NCI-H1105 (cell line): Measurements from ENCODE around the gene LPIN1.

ENCODE experiments used
- DNase-seq: peaks from one replicate; lab custom pipeline; 2025; lab: John Stamatoyannopoulos, UW

LPIN1 gene

DNA sequence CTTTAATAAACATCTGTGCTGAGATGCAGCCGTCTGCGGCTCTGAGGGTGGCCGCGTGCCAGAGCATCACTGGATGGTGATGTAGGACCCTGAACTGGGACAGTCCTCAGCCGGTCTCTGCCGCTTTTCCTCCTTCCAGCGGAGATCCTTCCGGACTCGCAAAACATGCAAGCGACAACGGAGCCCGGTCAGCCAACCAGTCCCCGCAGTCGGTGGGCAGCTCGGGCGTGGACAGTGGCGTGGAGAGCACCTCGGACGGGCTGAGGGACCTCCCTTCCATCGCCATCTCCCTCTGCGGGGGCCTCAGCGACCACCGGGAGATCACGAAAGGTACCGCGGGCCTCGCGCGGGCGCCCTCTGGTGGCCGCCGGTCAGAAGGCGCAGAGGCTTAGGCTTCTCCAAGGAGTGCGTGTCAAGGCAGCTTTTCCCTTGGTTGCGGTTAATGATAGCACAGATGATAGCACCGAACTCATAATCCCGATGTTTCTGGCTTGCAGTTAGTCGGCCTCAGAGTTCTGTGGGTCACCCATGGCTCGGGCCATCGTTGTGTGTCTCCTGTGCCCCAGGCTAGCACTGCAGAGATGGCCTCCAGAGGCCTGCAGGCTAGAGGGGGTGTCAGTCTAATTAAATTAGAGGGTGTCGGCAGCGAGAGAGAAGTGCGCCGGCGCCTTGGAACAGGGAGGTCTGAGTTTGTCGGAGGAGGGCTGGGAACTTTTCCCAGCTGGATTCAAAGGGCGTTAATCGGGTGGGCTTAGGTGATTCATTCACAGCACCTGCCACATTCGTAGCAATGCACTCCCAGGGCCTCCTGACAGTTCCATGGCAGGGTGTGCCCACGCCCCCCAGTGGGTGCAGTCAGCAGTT, 38.5 kb downstream of the LPIN1 start:
- DNase-seq = no peak

DNA sequence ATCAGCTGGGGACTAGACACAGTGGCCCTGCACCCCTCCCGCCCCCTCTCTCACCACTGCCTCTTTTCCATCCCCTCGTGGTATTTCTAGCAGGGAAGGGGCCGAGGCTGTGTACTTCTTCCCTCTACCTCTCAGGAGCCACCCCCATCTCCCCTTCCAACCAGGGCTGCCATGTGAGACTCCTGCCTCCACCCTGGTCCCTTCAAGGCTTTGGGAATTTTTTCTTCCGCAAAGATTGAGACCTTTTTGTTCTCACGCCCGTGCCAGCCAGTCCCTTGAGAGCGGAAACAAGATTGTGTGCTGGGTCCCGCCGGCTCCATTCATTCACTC, 39.1 kb downstream of the LPIN1 start:
- DNase-seq = no peak

DNA sequence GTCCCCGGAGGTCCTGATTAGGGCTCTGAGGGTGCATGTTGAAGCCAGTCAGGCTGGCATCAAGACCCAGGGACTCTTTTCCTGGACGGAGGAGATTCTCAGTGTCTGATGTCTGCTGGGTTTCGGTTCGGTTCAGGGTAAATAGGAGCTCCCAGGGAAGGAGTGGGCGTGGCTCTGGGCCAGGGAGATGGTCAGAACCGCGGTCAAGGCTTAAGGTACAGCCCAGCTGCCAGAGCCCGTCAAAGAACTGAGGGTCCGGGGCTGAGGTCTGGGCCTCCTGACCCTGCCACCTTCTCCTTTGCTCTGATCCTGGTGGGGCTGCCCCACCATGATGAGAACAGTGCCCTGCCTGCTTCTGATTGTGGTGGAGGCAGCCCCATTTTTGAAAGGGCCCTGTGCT, 39.8 kb downstream of the LPIN1 start:
- DNase-seq = no peak

DNA sequence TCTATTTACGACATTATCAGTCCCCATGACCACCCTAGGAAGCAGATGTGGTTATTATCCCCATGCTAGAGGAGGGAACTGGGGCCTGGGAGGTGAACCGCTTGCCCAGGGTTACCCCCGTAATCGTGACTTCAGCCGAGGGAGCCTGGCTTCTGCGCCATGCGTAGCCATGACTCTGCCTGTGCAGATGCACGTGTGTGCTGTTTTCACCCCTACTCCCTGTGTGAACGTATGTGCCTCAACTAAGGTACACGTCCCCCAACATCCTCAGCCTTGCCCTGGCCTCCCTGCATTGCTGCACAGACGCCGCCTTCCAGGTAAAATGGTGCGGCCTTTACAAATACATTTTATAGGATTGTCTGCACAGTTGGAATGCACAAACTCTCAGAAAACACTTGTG, 40.2 kb downstream of the LPIN1 start:
- no peak for DNase-seq

DNA sequence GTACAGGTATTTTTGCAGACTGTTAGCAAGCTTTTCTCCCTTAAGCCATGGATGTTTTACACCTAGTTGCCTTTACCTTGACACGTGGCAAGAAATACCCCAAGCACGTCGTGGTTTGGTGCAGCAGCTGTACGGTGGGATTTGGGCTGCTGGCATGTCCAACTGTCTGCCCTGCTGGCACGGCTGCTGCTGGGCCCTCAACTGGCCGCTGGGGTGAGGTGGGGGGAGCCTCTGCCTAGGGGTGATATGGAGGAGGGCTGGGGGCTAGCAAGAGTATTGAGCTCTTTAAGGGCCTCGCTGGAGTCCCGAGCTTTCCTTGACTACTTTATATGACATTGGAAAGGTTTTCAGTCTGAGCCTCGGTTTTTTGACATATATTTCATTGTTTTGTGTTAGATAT, 41.6 kb downstream of the LPIN1 start:
- no peak for DNase-seq

DNA sequence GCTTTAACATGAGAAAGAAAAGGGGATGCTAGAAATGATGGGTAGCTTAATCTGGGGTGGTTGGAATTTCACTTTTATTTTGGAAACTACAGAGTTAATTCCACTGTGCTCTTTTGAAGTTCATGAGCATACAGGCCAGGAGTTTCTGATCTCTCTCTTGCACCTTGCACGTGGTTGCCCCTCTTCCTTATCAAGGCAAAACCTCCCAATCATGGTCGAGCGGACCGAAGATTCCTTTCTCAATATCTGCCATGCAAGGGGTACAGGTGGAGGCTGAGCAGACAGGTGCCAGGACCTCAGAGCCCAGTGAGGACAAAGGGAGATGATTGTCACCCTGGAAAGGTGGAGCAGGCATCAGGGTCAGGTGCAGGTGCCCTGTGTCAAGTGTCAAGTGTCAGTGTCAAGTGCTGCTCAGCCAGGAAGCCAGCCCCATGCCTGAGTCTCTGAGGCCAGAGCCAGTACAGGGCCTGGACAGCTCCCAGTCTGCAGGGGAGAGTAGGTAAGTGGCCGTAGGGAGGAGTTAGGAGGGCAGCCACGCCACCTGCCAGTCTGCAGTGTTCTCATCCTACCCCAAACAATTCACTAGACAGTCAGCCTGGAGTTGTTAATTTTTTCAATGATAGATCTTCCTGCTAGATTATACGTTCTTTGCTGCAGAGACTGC, 42.2 kb downstream of the LPIN1 start:
- DNase-seq = no peak

DNA sequence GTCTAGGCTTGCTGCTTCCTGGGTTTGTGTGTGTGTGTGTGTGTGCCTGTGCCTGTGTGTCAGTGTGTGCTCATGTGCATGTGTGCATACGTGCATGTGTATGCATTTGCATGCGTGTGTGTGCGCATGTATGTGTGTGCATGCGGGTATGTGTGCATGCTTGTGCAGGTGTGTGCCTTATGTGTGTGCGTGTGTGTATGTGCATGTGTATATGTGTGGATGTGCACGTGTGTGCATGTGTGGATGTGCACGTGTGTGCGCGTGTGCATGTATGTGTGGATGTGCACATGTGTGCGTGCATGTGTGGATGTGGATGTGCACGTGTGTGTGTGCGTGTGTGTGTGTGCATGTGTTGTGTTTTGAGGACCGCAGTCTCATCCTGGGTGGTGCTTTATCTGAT, 42.8 kb downstream of the LPIN1 start:
- no peak for DNase-seq

DNA sequence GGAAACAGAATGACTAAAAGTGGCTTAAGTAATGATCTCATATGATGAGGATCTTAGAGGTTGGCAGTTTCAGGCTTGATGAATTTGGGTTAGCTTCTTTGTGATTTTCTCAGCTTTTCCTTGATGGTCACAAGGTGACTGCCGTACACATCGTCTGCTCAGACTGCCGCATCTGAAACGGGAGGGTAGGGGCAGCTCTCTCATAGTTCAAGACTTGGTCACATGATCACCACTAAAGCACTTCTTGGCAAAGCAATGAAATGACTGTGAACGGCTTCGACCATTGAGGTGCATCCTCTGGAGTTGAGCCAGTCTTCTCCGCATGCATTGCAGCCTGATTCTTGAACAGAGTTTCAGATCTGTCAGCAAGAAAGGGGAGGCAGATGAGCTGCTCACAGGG, 43.8 kb downstream of the LPIN1 start:
- no peak for DNase-seq

DNA sequence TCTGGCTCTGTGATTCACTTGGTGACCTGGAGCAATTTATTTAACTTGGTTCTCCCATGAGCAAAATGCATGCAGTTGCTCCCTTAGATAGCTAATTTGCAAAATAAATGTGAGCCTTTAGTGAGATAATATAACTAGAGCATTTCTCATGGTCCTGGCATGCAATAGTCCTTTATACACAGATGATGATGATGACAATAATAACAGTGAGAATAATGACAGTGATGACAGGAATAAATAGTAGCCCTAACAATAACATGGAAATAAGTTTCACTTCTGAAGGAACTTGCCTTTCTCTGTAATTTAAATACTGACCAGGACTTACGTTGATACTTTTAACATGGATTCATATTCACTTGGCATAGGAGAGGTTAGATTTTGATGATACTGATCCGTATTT, 49.2 kb downstream of the LPIN1 start:
- DNase-seq = no peak

DNA sequence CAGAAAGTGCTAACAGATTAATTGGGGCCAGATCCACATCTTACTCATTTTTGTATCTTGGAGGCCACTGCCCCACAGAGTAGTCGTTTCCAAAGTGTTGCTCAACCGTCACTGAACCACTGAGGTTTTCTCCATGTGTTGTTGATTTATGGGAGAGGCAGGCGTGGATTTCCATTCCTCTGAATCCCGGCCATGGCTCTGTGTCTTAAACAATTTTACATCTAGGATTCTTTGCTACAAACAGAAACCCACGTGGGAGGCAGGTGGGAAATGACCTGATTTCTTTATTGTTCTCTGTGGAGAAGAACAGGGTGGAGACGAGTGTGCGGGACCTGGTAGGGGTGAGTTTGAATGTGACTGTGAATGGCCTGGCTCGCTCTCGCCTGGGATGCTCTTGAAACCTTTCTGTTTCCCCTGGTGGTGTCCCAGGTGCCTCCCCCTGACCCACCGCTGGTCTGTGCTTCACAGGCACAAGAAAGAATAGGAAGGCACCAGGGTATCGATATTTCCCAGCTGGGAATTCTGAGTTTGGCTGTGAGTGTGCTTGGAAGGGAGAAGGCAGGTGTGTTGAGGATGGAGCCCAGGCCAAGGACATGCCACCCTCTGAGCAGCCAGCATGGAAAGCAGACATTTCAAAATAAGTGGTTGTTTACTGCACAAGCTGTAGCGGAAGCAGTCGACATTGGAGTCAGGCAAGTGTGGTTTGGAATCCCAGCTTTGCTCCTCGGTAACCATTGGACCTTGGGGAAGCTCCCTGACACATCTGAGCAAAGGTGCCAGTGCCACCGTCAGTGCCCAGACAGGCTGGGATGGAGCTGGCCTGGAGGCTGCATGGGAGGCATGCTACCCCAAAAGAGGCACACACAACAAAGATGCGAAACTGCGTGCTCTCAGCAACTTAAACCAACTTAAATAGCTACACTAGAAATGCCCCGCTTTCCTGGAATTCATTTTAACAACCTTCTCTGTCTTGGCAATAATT, 50.0 kb downstream of the LPIN1 start:
- no peak for DNase-seq

DNA sequence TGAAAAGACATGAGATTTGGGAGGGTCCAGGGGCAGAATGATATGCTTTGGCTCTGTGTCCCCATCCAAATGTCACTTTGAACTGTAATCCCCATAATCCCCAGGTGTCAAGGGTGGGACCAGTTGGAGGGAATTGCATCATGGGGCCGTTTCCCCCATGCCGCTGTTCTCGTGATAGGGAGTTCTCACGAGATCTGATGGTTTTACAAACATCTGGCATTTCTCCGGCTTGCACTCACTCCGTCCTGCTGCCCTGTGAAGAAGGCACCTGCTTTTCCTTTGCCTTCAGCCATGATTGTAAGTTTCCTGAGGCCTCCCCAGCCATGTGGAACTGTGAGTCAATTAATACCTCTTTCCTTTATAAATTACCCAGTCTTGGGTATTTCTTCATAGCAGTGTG, 51.4 kb downstream of the LPIN1 start:
- DNase-seq = no peak

DNA sequence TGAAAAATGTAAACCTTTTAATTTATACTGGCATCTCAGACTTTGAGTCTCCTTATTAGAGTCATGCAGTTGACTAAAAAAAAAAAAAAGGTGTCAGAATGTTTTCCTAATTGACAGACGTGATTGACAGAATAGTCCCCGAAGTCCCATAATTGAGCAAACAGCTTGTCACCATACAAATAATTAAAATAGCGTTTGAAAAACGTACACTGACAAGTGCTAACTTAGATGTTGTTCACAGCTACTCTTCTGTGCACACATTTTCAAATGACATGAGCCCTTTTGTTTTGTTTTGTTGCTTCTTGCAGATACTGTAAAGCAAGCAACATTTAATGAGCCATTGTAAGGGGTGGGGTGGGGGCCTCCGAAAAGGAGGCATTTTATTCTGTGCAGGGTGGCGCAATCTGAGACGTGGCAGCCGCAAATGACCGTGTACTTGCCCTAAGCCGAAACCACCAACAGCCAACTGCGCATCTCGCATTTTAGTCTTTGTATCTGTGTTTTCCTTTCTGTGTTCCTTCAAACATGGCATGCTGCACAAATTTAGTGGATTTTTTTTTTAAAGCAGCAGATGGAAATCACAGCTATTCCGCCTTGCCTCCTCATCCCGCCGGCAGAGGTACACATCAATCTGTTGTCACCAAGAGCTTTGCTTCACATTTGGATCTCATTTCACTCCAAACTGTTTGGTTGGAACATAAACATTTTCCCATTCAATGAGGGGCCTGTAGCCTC, 52.4 kb downstream of the LPIN1 start:
- DNase-seq = no peak

DNA sequence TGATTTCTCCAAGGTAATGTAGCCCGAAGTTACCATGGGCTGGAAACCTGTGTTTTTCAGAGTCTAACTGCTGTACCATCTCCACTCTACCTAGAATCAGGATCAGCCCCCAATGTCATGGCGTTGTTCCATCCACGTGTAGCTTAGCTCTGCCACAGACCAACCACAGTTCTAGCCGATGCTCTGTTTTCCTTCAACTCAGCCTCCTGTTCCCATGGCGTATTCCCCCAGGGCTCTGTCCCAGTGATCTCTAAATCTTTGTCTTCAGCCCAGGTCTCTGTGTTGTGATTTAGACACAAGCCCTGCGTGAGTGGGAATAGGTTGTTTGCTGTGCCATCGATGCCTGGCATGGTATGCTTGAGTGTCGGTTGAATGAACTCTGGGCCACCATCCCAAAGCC, 53.4 kb downstream of the LPIN1 start:
- DNase-seq = no peak

DNA sequence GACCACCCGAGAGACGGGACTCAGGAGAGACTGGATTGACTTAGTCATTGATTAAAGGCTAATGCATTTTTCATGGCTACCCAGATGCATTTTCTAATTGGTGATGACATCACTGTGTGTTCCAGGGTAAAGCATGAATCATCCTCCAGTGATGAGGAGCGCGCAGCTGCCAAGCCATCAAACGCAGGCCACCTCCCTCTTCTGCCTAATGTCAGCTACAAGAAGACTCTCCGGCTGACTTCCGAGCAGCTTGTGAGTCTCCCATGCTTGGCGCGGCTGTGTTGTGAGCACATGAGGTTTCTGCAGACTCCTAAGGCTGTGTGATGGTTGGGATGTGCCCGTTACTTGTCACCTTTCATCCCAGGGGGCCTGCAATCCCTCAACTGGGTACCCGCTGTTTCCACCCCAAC, 56.4 kb downstream of the LPIN1 start:
- DNase-seq = no peak

DNA sequence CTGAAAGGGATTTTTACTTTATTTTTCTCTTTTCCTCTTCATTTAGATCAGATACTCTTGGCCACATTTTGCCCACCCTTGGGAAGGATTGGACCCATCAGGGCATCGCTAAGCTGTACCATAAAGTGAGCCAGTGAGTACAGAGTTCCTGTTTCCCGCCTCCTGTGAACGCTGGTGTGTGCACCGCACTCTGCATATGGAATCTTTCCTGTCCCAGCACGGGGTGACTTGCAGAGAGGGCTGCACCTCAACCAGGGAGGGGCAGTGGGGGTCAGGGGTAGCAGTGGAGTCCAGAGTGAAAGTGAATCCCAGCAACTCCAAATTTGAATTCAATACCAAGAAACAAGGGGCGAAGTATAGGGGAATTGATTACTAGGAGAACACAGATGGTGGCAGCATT, 58.6 kb downstream of the LPIN1 start:
- no peak for DNase-seq

DNA sequence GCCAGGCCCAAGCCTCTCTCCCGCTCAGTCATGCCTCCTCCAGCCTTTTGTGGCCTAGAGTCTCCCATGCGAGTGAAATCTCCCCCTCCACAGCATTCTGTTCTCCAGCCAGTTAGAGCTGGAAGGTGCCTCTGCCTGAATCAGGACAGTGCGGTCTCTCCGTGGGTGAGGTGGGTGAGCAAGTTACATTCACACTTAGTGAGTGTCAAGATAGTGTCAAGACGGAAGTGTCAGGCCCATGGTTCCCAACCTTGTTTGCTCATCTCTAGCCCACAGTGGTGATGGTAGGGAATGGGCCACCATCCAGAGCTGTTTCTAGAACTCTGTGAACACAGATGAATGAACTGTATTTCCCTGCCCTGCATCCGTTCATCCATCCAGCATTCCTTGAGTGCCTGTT, 59.5 kb downstream of the LPIN1 start:
- no peak for DNase-seq

DNA sequence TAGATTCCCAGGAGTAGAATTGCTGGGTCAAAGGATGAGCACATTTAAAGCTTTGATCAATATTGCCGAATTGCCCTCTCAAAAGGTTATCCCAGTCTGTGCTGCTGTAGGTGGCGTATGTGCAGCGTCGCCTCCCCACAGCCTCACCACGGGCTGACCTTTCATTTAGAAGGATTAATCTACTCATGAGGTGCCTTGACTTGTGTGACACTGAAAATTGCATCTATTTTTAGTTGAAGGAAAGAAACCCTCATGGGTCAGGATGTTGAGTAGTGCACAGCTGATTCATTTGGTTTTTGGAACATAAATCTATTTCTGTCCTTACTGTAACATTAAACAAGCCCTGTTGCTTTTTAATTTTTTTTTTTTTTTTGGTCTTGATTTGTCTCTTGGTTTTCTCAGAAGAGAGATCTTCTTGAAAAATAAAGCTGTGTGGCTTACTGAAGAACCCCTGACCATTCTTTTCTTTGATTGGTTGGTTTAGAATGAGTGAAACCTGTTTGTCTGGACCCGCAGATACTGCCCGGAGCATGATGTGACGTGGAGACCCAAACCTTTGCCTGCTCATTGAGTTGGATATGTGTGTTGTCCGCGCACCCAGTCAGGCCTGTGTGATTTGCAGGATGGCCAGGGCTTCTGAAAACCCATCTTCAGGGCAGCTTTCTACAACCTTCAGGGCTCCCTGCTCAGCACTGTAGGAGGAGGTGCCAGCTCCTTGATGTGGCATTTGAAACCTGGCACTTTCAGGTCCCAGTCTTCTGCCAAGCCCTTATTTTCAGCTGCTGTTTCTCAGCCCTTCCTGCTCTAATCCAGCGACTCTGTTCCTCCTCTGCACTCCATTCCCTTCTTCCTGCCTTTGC, 61.0 kb downstream of the LPIN1 start:
- no peak for DNase-seq

DNA sequence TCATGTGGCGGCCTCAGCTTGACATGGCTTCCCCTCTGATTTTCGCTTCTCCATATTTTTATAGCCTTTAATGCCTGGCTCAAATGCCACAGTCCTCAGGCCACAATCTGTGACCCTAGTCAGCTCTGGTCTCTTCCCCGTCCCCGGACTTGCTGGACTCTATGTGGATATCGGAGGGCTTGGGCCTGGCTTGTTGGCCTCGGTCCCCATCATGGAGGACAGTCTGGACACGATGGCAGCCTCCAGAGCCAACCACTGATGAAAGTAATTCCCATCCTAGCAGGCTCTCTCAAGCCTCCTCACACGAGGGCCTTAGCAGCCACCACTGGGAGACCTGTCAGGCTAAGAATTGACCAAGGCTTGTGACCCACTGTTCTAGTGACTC, 61.6 kb downstream of the LPIN1 start:
- DNase-seq = no peak

DNA sequence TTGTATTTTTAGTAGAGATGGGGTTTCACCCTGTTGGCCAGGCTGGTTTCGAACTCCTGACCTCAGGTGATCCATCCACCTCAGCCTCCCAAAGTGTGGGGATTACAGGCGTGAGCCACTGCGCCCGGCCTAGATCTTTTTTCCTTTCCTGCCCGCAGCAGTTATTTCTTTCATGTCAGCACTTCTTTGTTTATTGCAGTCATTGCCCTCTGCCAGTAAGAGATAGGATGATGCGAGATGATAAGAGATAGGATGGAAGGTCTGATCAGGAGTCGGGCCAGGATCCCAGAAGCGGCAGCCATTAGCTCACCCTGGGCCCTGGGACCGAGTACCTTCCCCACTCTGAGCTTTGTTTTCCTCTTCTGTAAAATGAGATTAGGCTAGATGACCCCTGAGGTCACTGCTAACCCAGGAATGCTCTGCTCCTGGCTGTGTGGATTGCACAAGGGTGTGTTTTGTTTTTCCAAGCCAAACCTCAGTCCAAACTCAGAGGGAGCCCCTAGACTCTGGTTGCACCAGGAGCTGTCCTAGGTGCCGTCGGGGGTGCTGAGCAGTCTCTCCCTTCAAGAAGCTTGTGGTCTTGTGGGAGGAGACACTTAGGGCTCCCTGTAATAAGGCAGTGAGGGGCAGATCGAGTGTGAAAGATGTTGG, 63.3 kb downstream of the LPIN1 start:
- DNase-seq = no peak

DNA sequence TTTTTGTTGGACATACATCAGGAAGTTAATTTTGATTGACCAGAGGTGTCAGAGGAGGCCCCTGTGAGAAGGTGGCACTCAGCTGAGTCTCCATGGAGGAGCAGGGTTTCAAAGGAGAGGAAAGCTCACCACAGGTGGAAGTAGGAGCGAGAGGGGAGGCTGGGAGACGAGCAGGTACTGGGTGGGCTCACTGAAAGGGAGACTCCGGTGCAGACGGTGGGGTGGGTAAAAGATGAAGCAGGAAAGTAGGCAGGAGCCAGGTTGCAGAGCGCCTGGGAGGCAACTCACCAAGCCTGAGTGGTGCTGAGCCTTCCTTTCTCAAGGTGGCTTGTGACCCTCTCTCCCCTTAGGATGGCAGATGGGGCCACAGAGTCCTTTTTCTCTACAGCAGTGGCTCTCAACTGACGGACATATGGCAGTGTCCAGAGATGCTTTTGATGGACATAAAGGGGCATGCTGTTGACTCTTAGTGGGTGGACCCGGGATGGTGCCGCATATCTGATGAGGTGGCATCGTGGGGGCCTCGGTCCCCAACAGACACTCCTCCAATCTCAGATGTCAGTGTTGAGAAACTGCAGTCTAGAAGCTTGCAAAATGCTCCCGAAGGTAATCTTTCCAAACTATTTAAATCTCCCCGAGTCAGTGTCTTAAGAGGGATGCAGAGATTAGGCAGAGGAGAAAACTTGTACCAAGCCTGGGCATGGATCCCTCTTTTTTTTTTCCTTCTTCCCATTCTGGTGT, 64.0 kb downstream of the LPIN1 start:
- DNase-seq = no peak
